GM19351 (cell line): Measurements from ENCODE around the gene SPRTN.
"Not testable (repeated sequence)": the region's sequence is repeated elsewhere in the genome, so short reads cannot be mapped to it uniquely, and the experiment has no call there.

ENCODE experiments used
- ATAC-seq: cut with Tn5 transposase; IDR thresholded peaks from one replicate; pipeline ENCODE4 v1.9.1; 2021; ENCODE audit warnings: mild to moderate bottlenecking, moderate library complexity; ENCODE audit not compliant: unreplicated experiment

The SPRTN gene

GRCh38 chr1:231335663-231336602, 2.2 kb upstream of the SPRTN start:
- no peak for ATAC-seq

- peak; percentile 13 for ATAC-seq
Observed at GRCh38 chr1:231337043-231337471, 1.0 kb upstream of the SPRTN start.

- ATAC-seq: peak; percentile 70
Observed at GRCh38 chr1:231337472-231338269, 422 bp upstream of the SPRTN start, which contains the start of gene EXOC8. Gene EXOC8, minus strand, starts transcription at chr1:231337852. Its CDS starts 107 bp downstream, at chr1:231337745.

GRCh38 chr1:231340328-231341013, 2.4 kb downstream of the SPRTN start:
- ATAC-seq: no peak

- ATAC-seq: no peak
Observed at GRCh38 chr1:231347961-231348360, 9.9 kb downstream of the SPRTN start.

DNA sequence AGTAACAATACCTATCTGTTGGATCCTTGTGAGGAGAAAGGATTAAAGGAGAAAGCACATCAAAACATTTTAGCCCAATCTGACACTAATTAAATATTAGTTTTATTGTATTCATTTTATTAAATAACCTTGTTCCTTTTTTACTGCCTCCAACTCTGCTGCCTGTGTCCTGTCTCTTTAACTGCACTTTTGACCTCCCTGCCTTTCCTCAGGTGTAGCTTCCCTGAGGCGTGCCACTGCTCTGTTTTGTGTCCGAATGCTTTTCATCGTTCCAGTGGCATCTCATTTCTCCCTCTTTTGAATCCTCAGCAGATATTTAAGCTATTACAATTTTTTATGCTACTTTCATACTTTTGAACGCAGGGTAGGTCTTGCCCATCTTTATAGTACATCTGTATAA, 10.3 kb downstream of the SPRTN start:
- ATAC-seq: no peak

DNA sequence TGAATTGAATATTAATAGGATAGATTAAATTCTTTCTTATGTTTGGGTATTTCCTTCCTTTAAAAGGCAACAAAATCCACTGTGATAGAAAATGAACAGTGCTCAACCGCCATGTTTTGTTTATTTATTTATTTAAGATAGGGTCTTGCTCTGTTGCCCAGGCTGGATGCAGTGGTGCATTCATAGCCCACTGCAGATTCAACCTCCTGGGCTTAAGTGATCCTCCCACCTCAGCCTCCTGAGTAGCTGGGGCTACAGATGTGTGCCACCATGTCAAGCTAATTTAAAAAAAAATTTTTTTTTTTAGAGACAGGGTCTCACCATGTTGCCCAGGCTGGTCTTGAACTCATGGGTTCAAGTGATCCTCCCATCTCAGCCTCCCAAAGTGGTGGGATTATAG, 10.8 kb downstream of the SPRTN start:
- not testable (repeated sequence) for ATAC-seq

GRCh38 chr1:231351816-231352215, 13.7 kb downstream of the SPRTN start:
- ATAC-seq: no peak

DNA sequence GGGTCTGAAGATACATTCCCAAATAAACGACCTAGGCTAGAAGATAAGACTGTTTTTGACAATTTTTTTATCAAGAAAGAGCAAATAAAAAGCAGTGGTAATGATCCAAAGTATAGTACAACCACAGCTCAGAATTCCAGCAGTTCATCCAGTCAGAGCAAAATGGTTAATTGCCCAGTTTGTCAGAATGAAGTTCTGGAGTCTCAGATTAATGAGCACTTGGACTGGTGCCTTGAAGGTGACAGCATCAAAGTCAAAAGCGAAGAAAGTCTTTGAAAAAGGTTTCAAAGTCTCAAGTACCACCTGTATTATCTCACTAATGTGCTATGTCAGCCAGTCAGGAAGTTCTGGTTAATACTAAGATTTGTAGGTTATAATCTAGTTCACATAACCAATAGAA, 15.0 kb downstream of the SPRTN start:
- no peak for ATAC-seq

DNA sequence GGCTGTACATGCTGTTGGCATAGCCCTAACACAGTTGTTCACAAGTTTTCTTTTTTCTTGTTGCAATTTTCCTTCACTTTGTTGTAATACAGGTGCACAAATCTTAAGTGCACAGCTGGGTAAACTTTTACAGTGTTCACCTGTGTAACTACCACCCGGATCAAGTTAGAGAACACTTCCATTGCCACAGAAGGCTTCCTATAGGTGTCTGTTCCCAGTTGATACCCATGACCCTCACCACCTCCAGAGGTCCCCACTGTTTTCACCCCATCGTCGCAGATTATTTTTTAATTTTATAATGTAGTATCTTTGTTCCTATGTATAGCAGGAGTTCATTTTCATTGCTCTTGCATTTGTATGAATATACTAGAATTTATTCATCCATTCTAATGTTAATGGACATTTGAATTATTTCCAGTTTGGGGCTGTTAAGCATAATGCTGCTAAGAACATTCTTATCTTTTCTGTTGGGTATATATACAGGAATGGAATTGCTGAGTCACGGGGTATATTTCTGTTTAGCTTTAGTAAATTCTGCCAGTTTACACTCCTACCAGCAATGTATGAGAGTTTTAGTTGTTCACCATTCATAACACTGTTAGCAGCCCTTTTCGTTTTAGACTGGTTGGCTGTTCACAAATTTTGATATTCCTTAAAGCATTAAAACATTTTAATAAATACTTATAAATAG, 16.4 kb downstream of the SPRTN start:
- ATAC-seq: no peak

GRCh38 chr1:231355171-231355570, 17.1 kb downstream of the SPRTN start:
- ATAC-seq: no peak

GRCh38 chr1:231357187-231357772, 19.2 kb downstream of the SPRTN start:
- ATAC-seq: no peak

DNA sequence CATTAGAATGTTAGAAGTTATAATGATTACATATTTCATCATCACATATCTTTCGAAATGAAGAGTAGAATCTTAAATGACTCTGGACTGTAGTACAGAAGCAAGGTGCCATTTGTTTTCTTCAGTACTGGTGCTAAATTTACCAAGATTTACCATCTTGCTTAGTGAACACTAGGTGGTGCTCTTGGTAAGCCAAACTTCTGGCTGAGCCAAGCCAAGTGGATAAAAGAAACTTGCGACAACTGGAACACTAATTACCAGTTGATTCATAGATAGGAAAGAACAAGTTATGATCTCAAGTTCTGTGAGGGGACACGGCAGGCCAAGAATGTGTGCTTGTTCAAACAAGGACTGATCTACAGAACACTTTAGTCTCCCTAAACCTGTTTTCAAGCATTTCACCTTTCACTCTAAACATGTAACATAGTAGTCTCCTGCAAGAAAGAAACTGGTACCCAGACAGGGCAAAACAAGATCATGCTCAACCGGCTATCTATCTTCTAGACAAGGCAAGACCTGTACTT, 19.8 kb downstream of the SPRTN start:
- ATAC-seq: peak; percentile 94

DNA sequence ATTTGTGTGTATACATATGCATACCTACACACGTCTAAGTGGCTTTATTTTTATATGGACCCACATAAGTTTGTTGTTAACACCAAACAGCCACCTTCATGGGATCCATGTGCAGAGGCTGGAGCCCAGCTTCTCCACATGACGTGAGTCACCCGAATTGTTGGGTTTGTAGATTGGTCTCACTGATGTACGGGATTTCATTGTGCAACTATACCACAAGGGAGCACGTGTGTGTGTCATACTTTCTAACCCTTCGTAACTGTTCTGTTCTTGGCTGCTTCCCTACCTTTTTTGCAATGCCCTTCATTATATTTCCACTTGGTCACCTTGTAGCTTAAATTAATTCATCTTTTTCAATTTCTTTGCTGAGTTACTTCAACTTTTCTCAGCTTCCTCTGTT, 21.0 kb downstream of the SPRTN start:
- no peak for ATAC-seq

- no peak for ATAC-seq
Observed at GRCh38 chr1:231362325-231362724, 24.2 kb downstream of the SPRTN start.

- no peak for ATAC-seq
Observed at GRCh38 chr1:231363624-231364023, 25.5 kb downstream of the SPRTN start.

- no peak for ATAC-seq
Observed at GRCh38 chr1:231364192-231364591, 26.1 kb downstream of the SPRTN start.

- no peak for ATAC-seq
Observed at GRCh38 chr1:231369282-231369681, 31.2 kb downstream of the SPRTN start.

- ATAC-seq: no peak
Observed at GRCh38 chr1:231372501-231372900, 34.4 kb downstream of the SPRTN start.

DNA sequence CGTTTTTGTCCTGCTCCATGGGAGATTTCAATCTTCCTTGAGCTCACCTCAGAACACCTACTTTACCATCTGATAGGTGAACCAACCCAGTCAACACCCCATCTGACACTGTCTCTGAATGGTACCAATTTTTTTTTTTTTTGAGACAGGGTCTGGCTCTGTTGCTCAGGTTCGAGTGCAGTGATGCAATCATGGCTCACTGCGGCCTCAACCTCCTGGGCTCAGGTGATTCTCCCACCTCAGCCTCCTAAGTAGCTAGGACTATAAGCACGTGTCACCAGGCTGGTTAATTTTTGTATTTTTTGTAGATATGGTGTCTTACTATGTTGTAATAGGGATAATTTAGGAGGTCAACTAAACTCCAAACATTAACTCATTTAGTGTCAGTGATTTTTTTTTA, 36.3 kb downstream of the SPRTN start:
- ATAC-seq: no peak
